ENCODE results near the gene ST13.
"Not testable (repeated sequence)": the region's sequence is repeated elsewhere in the genome, so short reads cannot be mapped to it uniquely, and the experiment has no call there.

Gene ST13

DNA sequence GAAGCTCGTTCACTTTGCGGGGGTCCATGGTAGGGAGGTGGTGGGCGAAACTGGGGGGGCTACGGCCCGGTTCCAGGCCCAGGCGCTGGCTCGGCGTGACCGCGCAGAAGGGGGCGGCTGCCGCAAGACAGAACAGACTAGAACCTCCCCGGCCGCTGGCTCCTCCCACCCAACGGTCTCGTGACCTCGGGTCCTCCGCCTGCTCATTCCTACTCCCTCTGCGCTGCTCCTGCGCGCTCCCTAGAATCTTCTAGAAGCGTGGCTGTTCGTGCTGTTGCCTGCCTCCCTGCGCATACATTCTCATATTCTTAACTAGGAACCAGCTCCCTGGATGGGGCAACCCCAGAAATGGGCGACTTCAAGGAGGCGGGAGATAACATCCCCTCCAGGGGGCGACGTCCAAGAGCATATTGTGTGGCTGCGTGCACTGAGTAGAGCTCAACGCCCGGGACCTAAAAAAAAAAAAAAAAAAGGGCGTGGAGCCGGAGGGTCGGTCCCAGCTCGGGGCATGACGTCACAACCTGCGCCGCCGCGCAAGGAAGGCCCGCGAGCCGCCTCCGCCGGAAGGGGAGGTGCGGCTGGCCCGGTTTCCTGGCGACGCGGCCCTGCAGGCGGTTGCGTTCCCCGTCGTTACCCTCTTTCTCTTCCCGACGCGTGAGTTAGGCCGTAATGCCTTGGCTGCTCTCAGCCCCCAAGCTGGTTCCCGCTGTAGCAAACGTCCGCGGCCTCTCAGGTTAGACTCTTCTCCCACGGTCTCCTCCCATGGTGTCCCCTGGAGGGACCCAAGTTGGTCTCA, at the start of gene ST13, which contains the start of gene XPNPEP3:
TSS of gene ST13 (minus strand) at position 127 of the 796 bp plus-strand sequence. CDS start at position 28, 99 bp downstream.
TSS of gene XPNPEP3 (plus strand) at position 636 of the 796 bp plus-strand sequence. CDS start at position 670, 34 bp downstream.
- DNase-seq, result peak; percentile 93 to 97 (median 96)

GRCh38 chr22:40904101-40904500, 47.7 kb upstream of the ST13 start:
- no peak for DNase-seq

GRCh38 chr22:40898850-40899357, 42.5 kb upstream of the ST13 start:
- no peak for DNase-seq

GRCh38 chr22:40894417-40894816, 38.0 kb upstream of the ST13 start:
- DNase-seq, result no peak

GRCh38 chr22:40890881-40891280, 34.4 kb upstream of the ST13 start:
- DNase-seq, result no peak

DNA sequence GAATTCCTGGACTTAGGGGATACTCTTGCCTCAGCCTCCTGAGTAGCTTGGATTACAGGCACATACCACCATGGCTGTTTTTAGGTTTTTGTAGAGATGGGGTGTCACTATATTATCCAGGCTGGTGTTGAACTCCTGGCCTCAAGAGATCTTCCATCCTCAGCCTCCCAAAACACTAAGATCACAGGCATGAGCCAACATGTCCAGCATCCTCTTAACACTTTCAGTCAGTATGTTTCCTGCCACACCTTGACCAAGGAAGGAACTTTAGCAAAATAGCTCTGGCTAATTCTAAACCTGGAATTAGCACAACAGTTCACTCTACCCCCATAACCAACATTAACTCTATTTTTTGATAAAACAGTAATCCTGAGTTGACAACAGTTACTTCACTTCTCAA, 32.7 kb upstream of the ST13 start:
- DNase-seq, result no peak

DNA sequence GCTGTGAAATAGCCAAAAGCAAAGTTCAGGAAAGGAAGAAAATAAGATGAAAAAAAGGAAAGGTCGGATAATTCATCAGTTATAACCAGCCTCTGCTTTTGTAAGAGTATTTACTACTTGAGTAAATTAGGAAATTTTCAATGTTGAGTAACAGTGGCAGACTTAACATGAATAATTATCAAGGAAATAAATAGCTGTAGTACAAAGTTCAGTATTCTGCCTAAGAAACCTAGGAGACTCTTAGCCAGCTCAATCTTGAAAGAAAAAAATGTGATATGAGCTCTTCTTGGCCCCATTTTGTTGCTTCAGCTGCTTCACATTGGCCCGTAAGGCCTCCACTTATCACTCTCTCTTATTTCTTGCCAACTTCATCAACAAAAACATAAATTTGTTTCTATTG, 22.5 kb upstream of the ST13 start:
- no peak for DNase-seq

DNA sequence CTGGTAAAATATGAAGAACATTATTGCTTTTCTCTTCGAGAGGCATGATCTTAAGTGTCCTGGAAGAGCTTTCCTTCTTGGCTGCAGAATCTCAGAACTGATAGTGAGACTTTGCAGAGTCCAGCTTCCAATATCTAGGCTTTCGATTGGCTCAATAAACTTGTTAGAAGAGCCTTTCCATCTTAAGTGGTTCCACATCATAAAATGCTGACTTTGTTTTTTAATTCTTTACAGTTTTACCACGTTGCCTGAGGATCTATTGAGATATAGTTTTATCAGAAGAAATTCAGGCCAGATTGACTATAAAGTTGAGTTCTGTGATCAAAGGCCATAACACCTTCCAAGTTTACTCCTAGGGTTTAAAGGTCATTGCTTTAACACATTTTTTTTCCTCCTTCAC, 21.0 kb upstream of the ST13 start:
- DNase-seq, result no peak

DNA sequence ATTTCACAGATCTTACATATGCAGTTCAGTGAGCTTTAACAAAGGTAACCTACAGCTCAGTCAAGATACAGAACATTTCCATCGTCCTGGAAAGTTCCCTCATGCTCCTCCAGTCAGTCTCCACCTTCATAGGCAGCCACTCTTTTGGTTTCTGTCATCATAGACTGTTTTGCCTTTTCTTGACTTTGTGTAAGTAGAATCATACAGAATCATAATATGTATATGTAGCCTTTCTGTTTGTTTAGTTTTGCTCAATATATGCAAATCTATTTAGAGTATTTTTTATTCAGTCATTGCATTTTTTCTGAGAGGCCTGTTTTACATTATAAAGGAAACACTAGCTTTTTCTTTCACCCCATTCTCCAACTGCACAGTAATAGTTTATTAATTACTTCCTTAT, 20.5 kb upstream of the ST13 start:
- DNase-seq, result no peak

DNA sequence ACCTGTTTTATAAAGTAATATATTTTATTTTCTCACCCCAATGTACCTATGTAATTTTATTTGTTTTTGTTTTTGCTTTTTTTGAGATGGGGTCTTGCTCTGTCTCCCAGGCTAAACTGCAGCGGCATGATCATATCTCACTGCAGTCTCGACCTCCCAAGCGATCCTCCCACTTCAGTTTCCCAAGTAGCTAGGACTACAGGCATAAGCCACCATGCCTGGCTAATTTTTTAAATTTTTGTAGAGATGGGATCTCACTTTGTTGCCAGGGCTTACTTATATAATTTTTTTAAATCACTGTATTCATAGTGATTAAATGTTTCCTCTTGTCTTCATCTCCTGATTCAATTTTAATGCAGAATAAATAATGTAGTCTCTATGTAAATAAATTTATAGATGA, 18.7 kb upstream of the ST13 start:
- DNase-seq, result no peak

- no peak for DNase-seq
Observed at GRCh38 chr22:40874016-40874415, 17.6 kb upstream of the ST13 start.

GRCh38 chr22:40868379-40868778, 11.9 kb upstream of the ST13 start:
- DNase-seq, result not testable (repeated sequence)

DNA sequence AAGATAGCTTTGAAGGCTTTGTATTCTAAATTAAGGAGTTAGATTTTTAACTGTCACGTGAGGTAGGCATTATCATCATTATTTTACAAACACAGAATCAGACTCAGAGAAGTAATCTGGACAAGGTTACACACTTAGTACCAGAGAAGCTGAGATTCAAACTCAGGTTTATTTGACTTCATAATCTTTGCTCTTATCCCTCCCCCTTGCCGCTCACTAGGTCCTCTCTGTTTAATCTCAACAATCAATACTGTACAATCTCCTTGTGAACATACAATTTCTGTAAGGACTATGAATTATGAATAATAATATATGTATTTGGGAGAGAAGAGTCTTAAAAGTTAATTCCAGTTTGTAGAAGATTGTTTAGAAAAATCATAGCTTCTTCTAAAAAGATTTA, 10.7 kb upstream of the ST13 start:
- DNase-seq, result no peak

DNA sequence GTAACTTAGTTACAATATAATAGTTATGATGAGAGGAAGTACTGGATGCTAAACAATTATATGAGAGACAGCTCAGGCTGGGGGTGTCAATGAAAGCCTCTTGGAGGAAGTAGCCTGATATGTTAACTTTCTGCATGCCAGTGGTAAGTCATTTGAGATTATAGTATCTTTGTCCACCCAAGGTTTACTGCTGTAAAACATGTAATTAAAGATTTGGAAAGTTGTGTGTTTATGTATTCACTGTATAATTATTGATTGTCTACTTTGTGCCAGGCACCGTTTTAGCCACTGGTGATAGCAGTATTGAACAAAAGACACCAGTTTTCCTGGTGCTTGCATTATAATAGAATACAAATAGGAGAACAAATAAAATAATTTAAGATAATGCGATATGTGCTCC, 6.1 kb upstream of the ST13 start:
- DNase-seq, result no peak

- no peak for DNase-seq
Observed at GRCh38 chr22:40862013-40862412, 5.6 kb upstream of the ST13 start, which contains the start of gene DNAJB7. DNAJB7 (minus strand) TSS chr22:40862113; CDS start chr22:40861994, 119 bp downstream.

DNA sequence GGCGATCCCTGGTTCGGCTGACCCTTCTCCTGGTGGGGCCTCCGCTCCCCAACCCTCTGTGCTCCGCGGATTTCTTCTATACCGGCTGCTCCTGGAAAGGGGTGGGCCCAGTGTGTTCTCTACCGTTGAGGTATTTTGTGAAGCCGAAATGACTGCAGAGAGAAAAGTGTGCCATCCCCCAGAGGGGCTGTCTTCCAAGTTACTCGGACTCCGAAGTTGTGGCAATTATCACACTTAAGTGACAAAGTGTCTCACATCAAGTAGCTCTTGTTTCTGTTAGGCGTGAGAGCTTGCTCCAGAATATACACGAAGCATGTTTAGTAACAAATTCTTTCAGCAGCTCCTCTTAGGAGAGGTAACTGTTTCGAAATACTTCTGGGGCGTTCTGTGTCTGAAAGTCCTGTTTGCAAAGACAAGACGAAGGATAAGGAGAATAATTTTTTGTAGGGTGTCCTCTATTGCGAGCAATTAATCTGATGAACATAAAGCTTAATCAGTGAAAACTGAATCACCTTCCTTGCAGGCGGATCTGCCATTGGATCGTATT, 943 bp upstream of the ST13 start:
- DNase-seq, result no peak

DNA sequence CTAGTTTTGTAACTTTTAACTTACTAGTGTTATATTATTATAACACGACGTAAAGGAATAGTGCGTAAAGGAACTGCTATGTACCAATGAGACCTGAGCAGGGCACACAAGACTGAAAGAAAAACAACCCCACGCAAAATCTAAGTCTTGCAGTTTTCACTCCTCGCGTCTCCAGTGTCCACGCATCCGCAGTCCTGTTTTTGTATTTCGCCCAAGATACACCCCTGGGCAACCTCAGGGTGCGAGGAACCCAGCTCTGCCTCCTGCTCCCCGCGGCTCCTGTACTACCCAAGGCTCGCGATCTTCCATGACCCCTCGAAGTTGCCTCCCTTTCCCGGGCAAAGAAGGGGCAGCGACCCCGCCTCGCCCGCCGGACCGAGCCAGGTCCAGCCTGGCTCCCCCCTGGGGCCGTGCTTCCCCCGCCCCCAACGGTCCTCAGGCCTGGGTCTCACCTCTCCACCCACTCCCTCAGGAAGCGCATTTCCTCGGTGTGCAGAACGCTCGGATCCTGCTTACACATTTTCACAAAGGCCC, 393 bp downstream of the ST13 start:
- peak in 2 of 4 experiments; percentile 23 to 38 for DNase-seq

GRCh38 chr22:40855071-40855978, 1.1 kb downstream of the ST13 start:
- DNase-seq, result no peak

DNA sequence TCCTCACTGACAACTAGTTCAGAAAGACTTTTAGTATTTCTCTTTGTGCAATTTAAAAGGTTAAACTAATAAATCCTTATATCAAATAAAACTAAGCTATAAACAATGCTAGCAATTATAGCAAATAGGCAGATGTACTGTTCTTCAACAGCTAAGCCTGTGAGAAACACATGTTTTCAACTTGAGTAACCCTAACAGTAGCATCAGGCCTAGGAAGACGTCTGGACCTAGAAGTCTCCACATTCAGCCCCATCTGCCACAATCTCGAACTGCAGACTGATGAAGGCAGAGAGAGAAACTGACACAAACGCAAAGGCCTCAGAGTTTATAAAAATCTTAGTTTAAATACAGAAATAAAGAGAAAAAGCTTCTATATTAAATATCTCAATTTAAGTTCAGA, 2.5 kb downstream of the ST13 start:
- DNase-seq, result no peak

- no peak for DNase-seq
Observed at GRCh38 chr22:40853333-40853732, 3.1 kb downstream of the ST13 start.

- not testable (repeated sequence) for DNase-seq
Observed at GRCh38 chr22:40845816-40846215, 10.6 kb downstream of the ST13 start.

GRCh38 chr22:40844951-40845350, 11.5 kb downstream of the ST13 start:
- DNase-seq, result no peak

GRCh38 chr22:40838486-40838885, 18.0 kb downstream of the ST13 start:
- DNase-seq, result no peak

Data from activated naive CD4-positive, alpha-beta T cell (primary cell).